ENCODE measurements around the gene HRCT1. TPM values are rescaled to one million over a fixed set of nuclear protein-coding genes. Genes with fewer than 3 reads are reported as not detected.
A peak's percentile ranks its signal among the peaks of the same experiment; 100 is the strongest.

The HRCT1 gene
- total and polyA plus RNA-seq, 2 of the 4 experiments (the other 2 are of a cell fraction), result 1.1 to 3.9 TPM

DNA sequence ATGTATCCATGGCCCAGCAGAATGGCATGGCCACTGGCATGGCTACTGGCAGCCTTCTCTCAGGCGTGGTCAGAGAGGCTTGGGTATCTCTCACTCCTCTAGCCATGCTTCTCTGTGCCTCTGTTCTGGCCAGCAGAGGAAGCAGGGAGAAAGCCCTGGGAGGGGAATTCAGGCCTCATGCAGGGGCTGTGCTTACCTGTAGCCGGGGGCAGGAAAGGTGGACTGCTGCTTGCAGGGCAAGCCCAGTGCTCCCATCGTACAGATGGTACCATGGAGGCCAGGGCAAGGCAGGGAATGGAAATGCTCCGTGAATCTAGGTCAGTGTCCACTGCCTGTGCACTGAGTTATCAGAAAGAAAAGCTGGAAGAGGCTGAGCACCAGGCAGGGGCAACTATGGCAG lies 38.5 kb upstream of the HRCT1 start:
- Histone ChIP-seq H4K20me1 (ENCODE audit: insufficient read depth, low read length) (no peaks in the 10 kb centered on the region), H3K9me3 (ENCODE audit: control insufficient read depth, insufficient read depth, low read length) (no peaks in the 10 kb centered on the region), H3K18ac (ENCODE audit: low read depth, low read length) (no peak overlapping the region), H3K14ac (replicated peaks; ENCODE audit: low read depth, low read length) (no peak overlapping the region), H3K56ac (ENCODE audit: extremely low read depth, insufficient read depth, low read length) (no peak overlapping the region), H3K9ac (ENCODE audit: low read depth, low read length) (no peak overlapping the region), H3K36me3 (ENCODE audit: control insufficient read depth, insufficient read depth, low read length) (no peaks in the 10 kb centered on the region), H2BK15ac (ENCODE audit: low read depth, low read length) (no peak overlapping the region), H2AFZ (replicated peaks; ENCODE audit: low read length, poor library complexity) (peak overlapping the region; percentile 49), H3K4ac (ENCODE audit: low read depth, low read length) (no peak overlapping the region), H3K4me2 (ENCODE audit: low read depth, low read length) (no peak overlapping the region), H3K27me3 (ENCODE audit: control insufficient read depth, insufficient read depth, low read length) (peaks cover 21% of the 10 kb centered on the region), H3K4me1 (ENCODE audit: control insufficient read depth, insufficient read depth, low read length) (no peaks in the 10 kb centered on the region), H2BK120ac (ENCODE audit: low read depth, low read length) (no peak overlapping the region), H4K8ac (ENCODE audit: low read depth in 2 of 2, low read length in 2 of 2) (no peak overlapping the region), H2BK5ac (ENCODE audit: low read depth, low read length, poor library complexity, severe bottlenecking) (no peak overlapping the region), H3K79me1 (ENCODE audit: low read depth in 1 of 2, low read length in 2 of 2) (no peaks in the 10 kb centered on the region), H3K27ac (ENCODE audit: insufficient read depth, low read length) (no peak overlapping the region), H2AK9ac (replicated peaks; ENCODE audit: low read depth, low read length, poor library complexity) (peak overlapping the region; percentile 3), H3K23ac (ENCODE audit: low read depth, low read length) (no peak overlapping the region), H4K91ac (ENCODE audit: insufficient read depth, low read depth, low read length) (no peak overlapping the region), H3K9me1 (ENCODE audit: insufficient read depth, low read length) (0 out of 2 replicates have a peak, but pooled peaks cover 3% of the 10 kb centered on the region), H4K5ac (ENCODE audit: low read depth, low read length) (no peak overlapping the region), H2BK20ac (ENCODE audit: low read depth, low read length) (no peak overlapping the region), H2AK5ac (ENCODE audit: low read depth, low read length) (no peak overlapping the region), H3K4me3 (ENCODE audit: insufficient read depth, low read depth, low read length) (no peak overlapping the region)
- no peak for ATAC-seq (ENCODE audit: low read depth)
- ChIA-PET POLR2A (ENCODE audit: unreplicated experiment) (no interaction called here), CTCF (no interaction called here)
- 49% methylated on average over 2 of the region's 4 CpGs; no CpG with 5 or more reads in 1 of the 2 experiments for WGBS, 2 experiments (ENCODE audit: extremely low coverage in 2 of 2, insufficient read length in 1 of 2)
- in situ Hi-C loops (cut with MboI; ENCODE audit: low sequenced_read_pairs) (no loop called here), dilution Hi-C loops (cut with HindIII; ENCODE audit: low sequenced_read_pairs, unreplicated experiment) (no loop called here), intact Hi-C loops (cut with micrococcal nuclease) (no loop called here)
- TF ChIP-seq CEBPB (IDR thresholded peaks at IDR 0.05; ENCODE audit: low read depth, low read length), result no peak
- no peak for TF ChIP-seq POLR2A (IDR thresholded peaks at IDR 0.05; ENCODE audit: low read depth, low read length)
- TF ChIP-seq, protein P1, sequence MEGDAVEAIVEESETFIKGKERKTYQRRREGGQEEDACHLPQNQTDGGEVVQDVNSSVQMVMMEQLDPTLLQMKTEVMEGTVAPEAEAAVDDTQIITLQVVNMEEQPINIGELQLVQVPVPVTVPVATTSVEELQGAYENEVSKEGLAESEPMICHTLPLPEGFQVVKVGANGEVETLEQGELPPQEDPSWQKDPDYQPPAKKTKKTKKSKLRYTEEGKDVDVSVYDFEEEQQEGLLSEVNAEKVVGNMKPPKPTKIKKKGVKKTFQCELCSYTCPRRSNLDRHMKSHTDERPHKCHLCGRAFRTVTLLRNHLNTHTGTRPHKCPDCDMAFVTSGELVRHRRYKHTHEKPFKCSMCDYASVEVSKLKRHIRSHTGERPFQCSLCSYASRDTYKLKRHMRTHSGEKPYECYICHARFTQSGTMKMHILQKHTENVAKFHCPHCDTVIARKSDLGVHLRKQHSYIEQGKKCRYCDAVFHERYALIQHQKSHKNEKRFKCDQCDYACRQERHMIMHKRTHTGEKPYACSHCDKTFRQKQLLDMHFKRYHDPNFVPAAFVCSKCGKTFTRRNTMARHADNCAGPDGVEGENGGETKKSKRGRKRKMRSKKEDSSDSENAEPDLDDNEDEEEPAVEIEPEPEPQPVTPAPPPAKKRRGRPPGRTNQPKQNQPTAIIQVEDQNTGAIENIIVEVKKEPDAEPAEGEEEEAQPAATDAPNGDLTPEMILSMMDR (conservative IDR thresholded peaks at IDR 0.05; ENCODE audit: low read depth, low read length), result no peak
- TF ChIP-seq, protein P2, sequence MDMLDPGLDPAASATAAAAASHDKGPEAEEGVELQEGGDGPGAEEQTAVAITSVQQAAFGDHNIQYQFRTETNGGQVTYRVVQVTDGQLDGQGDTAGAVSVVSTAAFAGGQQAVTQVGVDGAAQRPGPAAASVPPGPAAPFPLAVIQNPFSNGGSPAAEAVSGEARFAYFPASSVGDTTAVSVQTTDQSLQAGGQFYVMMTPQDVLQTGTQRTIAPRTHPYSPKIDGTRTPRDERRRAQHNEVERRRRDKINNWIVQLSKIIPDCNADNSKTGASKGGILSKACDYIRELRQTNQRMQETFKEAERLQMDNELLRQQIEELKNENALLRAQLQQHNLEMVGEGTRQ (IDR thresholded peaks at IDR 0.05; ENCODE audit: low read depth, low read length), result no peak
- TF ChIP-seq MAZ (IDR thresholded peaks at IDR 0.05; ENCODE audit: borderline replicate concordance, low read depth, low read length), result no peak
- TF ChIP-seq MXI1 (IDR thresholded peaks at IDR 0.05; ENCODE audit: borderline replicate concordance, low read depth, low read length), result no peak
- TF ChIP-seq SMC3 (IDR thresholded peaks at IDR 0.05; ENCODE audit: low read depth, low read length), result no peak
- TF ChIP-seq RCOR1 (IDR thresholded peaks at IDR 0.05; ENCODE audit: insufficient replicate concordance, low read length), result no peak
- no peak for TF ChIP-seq MAFK (IDR thresholded peaks at IDR 0.05; ENCODE audit: low read depth, low read length)
- TF ChIP-seq BHLHE40 (IDR thresholded peaks at IDR 0.05; ENCODE audit: low read depth, low read length), result no peak
- TF ChIP-seq RAD21 (IDR thresholded peaks at IDR 0.05; ENCODE audit: low read length), result no peak
- no peak for TF ChIP-seq CHD1 (IDR thresholded peaks at IDR 0.05; ENCODE audit: low read depth, low read length)
- no peak for TF ChIP-seq RFX5 (IDR thresholded peaks at IDR 0.05; ENCODE audit: low read depth, low read length)
- TF ChIP-seq, protein P3, sequence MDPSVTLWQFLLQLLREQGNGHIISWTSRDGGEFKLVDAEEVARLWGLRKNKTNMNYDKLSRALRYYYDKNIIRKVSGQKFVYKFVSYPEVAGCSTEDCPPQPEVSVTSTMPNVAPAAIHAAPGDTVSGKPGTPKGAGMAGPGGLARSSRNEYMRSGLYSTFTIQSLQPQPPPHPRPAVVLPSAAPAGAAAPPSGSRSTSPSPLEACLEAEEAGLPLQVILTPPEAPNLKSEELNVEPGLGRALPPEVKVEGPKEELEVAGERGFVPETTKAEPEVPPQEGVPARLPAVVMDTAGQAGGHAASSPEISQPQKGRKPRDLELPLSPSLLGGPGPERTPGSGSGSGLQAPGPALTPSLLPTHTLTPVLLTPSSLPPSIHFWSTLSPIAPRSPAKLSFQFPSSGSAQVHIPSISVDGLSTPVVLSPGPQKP (IDR thresholded peaks at IDR 0.05; ENCODE audit: borderline replicate concordance, low read depth, low read length), result no peak
- no peak for DNase-seq
- no TSS peak for BruUV-seq (replicated peaks)

All from IMR-90 (cell line).